SU-DHL-6 (cell line): Measurements from ENCODE around the gene PRKCA.
A peak's percentile ranks its signal among the peaks of the same experiment; 100 is the strongest.

Experiments
- H2AFZ ChIP-seq: fragments of 200-600 bp; sonication (generic); 2 replicates; pipeline ENCODE4 v1.6.1; 2014; ENCODE audit warnings: low read depth, mild to moderate bottlenecking, moderate library complexity, mixed read lengths, antibody characterized with exemption, low read length; ENCODE audit not compliant: severe bottlenecking
- H3F3A ChIP-seq: fragments of 200-600 bp; shearing (Covaris generic); 2 replicates; pipeline ENCODE4 v1.6.0; 2016; ENCODE audit warnings: antibody characterized with exemption, mild to moderate bottlenecking; ENCODE audit not compliant: insufficient read depth
- H3K27ac ChIP-seq: fragments of 200-600 bp; sonication (generic); 2 replicates; pipeline ENCODE4 v1.5.1; 2016; ENCODE audit warnings: low read depth, mild to moderate bottlenecking, low read length, moderate library complexity, mixed read lengths
- H3K27me3 ChIP-seq: fragments of 200-600 bp; sonication (generic), shearing (Covaris generic); 2 replicates; pipeline ENCODE4 v1.6.0; 2014; ENCODE audit warnings: mild to moderate bottlenecking, low read length
- H3K36me3 ChIP-seq: fragments of 200-600 bp; sonication (generic); 2 replicates; pipeline ENCODE4 v1.6.1; 2014; ENCODE audit warnings: mild to moderate bottlenecking, low read length, mixed read lengths
- H3K4me2 ChIP-seq: fragments of 300-600, 200-600 bp; shearing (Covaris generic), sonication (generic); 2 replicates; pipeline ENCODE4 v1.6.0; 2014; ENCODE audit warnings: low read length, low read depth, mild to moderate bottlenecking; ENCODE audit not compliant: poor library complexity, severe bottlenecking
- H3K4me3 ChIP-seq: fragments of 200-600 bp; sonication (generic); 2 replicates; pipeline ENCODE4 v1.5.1; 2014; ENCODE audit warnings: antibody characterized with exemption, low read length, mild to moderate bottlenecking, mixed read lengths; ENCODE audit not compliant: insufficient read depth, poor library complexity, severe bottlenecking
- H3K79me2 ChIP-seq: fragments of 200-600 bp; sonication (generic); 2 replicates; pipeline ENCODE4 v1.6.1; 2014; ENCODE audit warnings: mild to moderate bottlenecking, low read length, moderate library complexity; ENCODE audit not compliant: insufficient read depth
- H3K9ac ChIP-seq: fragments of 200-600 bp; sonication (generic); 2 replicates; pipeline ENCODE4 v1.7.0; 2014; ENCODE audit warnings: mild to moderate bottlenecking, low read length
- H3K9me2 ChIP-seq: fragments of 200-600 bp; sonication (generic); replicated peaks from 2 replicates; pipeline ENCODE4 v1.6.1; 2014; ENCODE audit warnings: low read length; ENCODE audit not compliant: insufficient read depth
- H3K9me3 ChIP-seq: fragments of 200-600 bp; sonication (generic); 2 replicates; pipeline ENCODE4 v1.6.1; 2014; ENCODE audit warnings: low read length, mixed read lengths; ENCODE audit not compliant: insufficient read depth
- H4K20me1 ChIP-seq: fragments of 200-600 bp; sonication (generic); 2 replicates; pipeline ENCODE4 v1.6.1; 2014; ENCODE audit warnings: low read depth, mild to moderate bottlenecking, antibody characterized with exemption, low read length, moderate library complexity, mixed read lengths
- EZH2phosphoT487 ChIP-seq: fragments of 200-600 bp; sonication (generic), shearing (Covaris generic); conservative IDR thresholded peaks from 2 replicates; pipeline ENCODE4 v1.6.1; 2018; ENCODE audit warnings: mild to moderate bottlenecking, antibody characterized with exemption, low read length, moderate library complexity, mixed read lengths
- TF ChIP-seq, protein P1 (sequence below): fragments of 200-600 bp; sonication (generic); IDR thresholded peaks from one replicate; pipeline ENCODE4 v1.5.1; 2017; ENCODE audit warnings: antibody characterized with exemption, mild to moderate bottlenecking, low read length, moderate library complexity; ENCODE audit not compliant: insufficient read depth, poor library complexity, severe bottlenecking

PRKCA gene

DNA sequence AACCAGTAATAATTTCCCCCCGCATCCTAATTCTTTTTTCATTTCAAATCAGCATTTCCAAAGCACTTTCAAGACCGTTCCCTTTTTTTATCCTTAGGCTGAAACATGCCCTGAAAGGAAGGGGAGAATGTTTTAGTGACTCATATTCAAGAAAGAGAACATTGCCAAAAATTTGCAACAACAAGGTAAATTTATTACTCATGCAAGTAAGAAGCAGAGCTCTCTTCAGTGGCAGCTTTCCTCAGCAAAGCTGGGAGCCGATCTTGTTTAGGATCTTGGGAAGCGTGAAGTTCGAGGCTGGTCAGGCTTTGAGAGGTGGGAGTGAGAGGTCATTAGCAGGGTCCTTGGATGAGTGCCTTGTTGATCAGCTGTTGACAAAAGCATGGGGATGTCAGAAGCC is 129.5 kb downstream of the PRKCA start:
- Histone ChIP-seq H3K9me3 (no peaks in the 10 kb centered on the region), H3F3A (peaks cover 22% of the 10 kb centered on the region), H3K4me3 (no peak overlapping the region), H3K27me3 (no peaks in the 10 kb centered on the region), H3K79me2 (peaks cover 100% of the 10 kb centered on the region), H3K36me3 (no peaks in the 10 kb centered on the region), H3K9me2 (no peaks in the 10 kb centered on the region), H4K20me1 (no peaks in the 10 kb centered on the region), H3K9ac (no peak overlapping the region), H3K4me2 (no peak overlapping the region), H3K27ac (0 out of 2 replicates have a peak overlapping the region, but pooled peaks have one; percentile 61), H2AFZ (no peak overlapping the region)
- no peak for TF ChIP-seq EZH2phosphoT487
- TF ChIP-seq, protein P1, sequence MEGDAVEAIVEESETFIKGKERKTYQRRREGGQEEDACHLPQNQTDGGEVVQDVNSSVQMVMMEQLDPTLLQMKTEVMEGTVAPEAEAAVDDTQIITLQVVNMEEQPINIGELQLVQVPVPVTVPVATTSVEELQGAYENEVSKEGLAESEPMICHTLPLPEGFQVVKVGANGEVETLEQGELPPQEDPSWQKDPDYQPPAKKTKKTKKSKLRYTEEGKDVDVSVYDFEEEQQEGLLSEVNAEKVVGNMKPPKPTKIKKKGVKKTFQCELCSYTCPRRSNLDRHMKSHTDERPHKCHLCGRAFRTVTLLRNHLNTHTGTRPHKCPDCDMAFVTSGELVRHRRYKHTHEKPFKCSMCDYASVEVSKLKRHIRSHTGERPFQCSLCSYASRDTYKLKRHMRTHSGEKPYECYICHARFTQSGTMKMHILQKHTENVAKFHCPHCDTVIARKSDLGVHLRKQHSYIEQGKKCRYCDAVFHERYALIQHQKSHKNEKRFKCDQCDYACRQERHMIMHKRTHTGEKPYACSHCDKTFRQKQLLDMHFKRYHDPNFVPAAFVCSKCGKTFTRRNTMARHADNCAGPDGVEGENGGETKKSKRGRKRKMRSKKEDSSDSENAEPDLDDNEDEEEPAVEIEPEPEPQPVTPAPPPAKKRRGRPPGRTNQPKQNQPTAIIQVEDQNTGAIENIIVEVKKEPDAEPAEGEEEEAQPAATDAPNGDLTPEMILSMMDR, result no peak

DNA sequence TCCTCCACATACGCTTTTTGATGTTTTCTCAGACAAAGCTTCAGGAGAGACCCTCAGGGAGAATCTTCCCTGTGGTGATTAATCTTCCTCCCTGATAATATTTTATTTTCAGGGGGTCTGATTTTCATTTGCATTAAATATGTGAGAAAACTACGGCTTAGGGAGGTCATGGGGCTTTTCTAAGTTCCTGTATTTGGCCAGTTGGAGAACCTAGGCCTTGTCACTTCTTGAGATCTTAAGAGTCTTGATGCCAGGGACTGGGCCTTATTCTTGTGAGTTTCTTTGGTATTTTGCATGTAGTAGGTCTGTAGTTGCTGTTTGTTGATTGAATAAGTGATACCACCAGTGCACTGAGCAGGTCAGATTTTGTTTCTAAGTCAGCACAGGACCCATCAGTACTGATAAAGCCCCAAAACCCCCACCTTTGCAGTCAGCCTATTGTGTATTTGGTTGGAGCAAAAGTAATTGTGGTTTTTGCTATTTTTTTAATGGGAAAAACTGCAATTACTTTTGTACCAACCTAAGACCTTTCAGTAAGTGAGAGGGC is 130.1 kb downstream of the PRKCA start:
- TF ChIP-seq, protein P1, result no peak
- no peak for TF ChIP-seq EZH2phosphoT487
- Histone ChIP-seq H3F3A (peaks cover 28% of the 10 kb centered on the region), H4K20me1 (no peaks in the 10 kb centered on the region), H3K36me3 (no peaks in the 10 kb centered on the region), H3K27me3 (no peaks in the 10 kb centered on the region), H3K4me3 (no peak overlapping the region), H3K9me3 (no peaks in the 10 kb centered on the region), H3K9ac (0 out of 2 replicates have a peak overlapping the region, but pooled peaks have one; percentile 2), H3K9me2 (no peaks in the 10 kb centered on the region), H2AFZ (no peak overlapping the region), H3K27ac (peak overlapping the region; percentile 43), H3K4me2 (peak overlapping the region; percentile 3), H3K79me2 (peaks cover 100% of the 10 kb centered on the region)

DNA sequence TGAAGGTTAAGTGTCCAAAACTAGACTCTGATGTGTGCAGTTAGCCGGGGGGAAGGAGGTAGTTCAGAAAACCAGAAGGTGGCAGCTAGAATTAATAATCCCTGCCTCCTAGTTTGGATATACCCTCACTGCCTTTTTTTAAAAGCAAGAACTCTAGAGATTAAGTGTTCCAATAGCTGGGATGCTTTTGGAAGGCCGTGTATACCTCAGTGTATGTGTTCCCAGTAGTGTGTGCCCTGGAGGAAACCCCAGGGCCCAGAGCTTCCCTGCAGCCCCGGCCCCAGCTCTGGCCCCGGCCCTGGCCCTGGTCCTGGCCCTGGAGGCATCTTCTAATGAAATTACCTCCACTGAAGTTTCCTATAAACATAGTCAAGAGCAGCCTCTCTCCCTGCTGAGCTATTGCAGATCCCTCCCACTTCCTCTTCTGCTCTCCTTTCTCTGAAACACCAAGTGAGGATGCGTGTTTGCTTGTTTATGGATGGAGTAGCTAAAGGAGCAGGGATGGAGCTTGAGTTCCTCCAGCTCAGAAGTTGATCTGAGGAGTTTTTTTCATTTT is 130.7 kb downstream of the PRKCA start:
- Histone ChIP-seq H3K4me2 (peak overlapping the region; percentile 3), H3K36me3 (no peaks in the 10 kb centered on the region), H3K4me3 (no peak overlapping the region), H3K79me2 (peaks cover 100% of the 10 kb centered on the region), H3K9ac (0 out of 2 replicates have a peak overlapping the region, but pooled peaks have one; percentile 2), H3K9me3 (no peaks in the 10 kb centered on the region), H3K27me3 (no peaks in the 10 kb centered on the region), H2AFZ (no peak overlapping the region), H3F3A (peaks cover 32% of the 10 kb centered on the region), H3K27ac (peak overlapping the region; percentile 43), H3K9me2 (no peaks in the 10 kb centered on the region), H4K20me1 (no peaks in the 10 kb centered on the region)
- no peak for TF ChIP-seq EZH2phosphoT487
- TF ChIP-seq, protein P1, result no peak
